GM23338 (cell line): ENCODE measurements around the gene FAM47E.

Experiments used
- EZH2 ChIP-seq: fragments of 200-600 bp; sonication (generic); IDR thresholded peaks from one replicate; pipeline ENCODE4 v1.8.0; 2017; ENCODE audit warnings: antibody characterized with exemption, mild to moderate bottlenecking, low read depth; ENCODE audit not compliant: unreplicated experiment
- EZH2phosphoT487 ChIP-seq: fragments of 200-600 bp; sonication (generic); IDR thresholded peaks from one replicate; pipeline ENCODE4 v1.8.1; 2018; ENCODE audit warnings: antibody characterized with exemption; ENCODE audit not compliant: unreplicated experiment
- TF ChIP-seq, protein P1 (sequence below), 2 experiments: fragments of 200-600 bp in 1 of 2; sonication (generic) in 1 of 2; conservative IDR thresholded peaks; 2 replicates each; pipeline versions ENCODE4 v1.5.1 to v1.6.1; 2016 to 2017; ENCODE audit warnings: antibody characterized with exemption in 2 of 2, low read depth in 2 of 2, mild to moderate bottlenecking in 2 of 2, moderate library complexity in 1 of 2
- TF ChIP-seq, protein P2 (sequence below): IDR thresholded peaks from one replicate; pipeline ENCODE4 v1.6.1; 2018; ENCODE audit warnings: antibody characterized with exemption; ENCODE audit not compliant: unreplicated experiment

DNA sequence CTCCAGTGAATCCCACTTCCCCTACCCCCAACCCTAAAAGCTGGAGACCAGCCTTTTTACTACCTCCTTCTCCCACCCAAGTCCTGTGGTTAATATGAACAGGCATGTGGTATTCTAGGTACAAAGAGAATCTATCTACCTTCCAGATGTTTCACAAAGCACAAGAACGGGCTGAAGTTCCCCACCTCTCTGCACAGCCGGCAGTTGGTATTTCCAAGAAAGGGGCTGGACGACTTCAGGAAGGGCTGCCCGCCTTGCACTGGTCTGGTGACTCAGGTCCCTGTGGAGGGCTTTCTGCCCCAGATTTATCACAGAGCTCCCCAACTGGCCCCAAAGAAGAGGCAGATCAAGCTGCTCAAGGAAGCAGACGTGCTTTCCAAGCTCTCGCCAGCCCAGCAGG, 4.5 kb downstream of the FAM47E start:
- TF ChIP-seq, protein P1, sequence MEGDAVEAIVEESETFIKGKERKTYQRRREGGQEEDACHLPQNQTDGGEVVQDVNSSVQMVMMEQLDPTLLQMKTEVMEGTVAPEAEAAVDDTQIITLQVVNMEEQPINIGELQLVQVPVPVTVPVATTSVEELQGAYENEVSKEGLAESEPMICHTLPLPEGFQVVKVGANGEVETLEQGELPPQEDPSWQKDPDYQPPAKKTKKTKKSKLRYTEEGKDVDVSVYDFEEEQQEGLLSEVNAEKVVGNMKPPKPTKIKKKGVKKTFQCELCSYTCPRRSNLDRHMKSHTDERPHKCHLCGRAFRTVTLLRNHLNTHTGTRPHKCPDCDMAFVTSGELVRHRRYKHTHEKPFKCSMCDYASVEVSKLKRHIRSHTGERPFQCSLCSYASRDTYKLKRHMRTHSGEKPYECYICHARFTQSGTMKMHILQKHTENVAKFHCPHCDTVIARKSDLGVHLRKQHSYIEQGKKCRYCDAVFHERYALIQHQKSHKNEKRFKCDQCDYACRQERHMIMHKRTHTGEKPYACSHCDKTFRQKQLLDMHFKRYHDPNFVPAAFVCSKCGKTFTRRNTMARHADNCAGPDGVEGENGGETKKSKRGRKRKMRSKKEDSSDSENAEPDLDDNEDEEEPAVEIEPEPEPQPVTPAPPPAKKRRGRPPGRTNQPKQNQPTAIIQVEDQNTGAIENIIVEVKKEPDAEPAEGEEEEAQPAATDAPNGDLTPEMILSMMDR (conservative IDR thresholded peaks at IDR 0.05; ENCODE audit: low read depth in 2 of 2) = no peak
- TF ChIP-seq EZH2phosphoT487 = no peak
- TF ChIP-seq EZH2 = no peak
- TF ChIP-seq, protein P2, sequence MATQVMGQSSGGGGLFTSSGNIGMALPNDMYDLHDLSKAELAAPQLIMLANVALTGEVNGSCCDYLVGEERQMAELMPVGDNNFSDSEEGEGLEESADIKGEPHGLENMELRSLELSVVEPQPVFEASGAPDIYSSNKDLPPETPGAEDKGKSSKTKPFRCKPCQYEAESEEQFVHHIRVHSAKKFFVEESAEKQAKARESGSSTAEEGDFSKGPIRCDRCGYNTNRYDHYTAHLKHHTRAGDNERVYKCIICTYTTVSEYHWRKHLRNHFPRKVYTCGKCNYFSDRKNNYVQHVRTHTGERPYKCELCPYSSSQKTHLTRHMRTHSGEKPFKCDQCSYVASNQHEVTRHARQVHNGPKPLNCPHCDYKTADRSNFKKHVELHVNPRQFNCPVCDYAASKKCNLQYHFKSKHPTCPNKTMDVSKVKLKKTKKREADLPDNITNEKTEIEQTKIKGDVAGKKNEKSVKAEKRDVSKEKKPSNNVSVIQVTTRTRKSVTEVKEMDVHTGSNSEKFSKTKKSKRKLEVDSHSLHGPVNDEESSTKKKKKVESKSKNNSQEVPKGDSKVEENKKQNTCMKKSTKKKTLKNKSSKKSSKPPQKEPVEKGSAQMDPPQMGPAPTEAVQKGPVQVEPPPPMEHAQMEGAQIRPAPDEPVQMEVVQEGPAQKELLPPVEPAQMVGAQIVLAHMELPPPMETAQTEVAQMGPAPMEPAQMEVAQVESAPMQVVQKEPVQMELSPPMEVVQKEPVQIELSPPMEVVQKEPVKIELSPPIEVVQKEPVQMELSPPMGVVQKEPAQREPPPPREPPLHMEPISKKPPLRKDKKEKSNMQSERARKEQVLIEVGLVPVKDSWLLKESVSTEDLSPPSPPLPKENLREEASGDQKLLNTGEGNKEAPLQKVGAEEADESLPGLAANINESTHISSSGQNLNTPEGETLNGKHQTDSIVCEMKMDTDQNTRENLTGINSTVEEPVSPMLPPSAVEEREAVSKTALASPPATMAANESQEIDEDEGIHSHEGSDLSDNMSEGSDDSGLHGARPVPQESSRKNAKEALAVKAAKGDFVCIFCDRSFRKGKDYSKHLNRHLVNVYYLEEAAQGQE = no peak
